Smooth muscle cell (in vitro differentiated cells): Measurements from ENCODE around the gene ANKLE2. TPM values are rescaled to one million over a fixed set of nuclear protein-coding genes. Genes with fewer than 3 reads are reported as not detected.

Experiments used
- DNase-seq: peaks from one replicate; lab custom pipeline; 2025; ENCODE audit not compliant: unreplicated experiment; lab: John Stamatoyannopoulos, UW
- H2AFZ ChIP-seq: fragments of 200-600 bp; sonication (generic); 2 replicates; pipeline ENCODE4 v1.6.0; 2016; ENCODE audit warnings: antibody characterized with exemption, low read depth, mild to moderate bottlenecking
- H3F3A ChIP-seq: fragments of 200-600 bp; sonication (generic); 2 replicates; pipeline ENCODE4 v1.6.0; 2017; ENCODE audit warnings: antibody characterized with exemption, low read depth
- H3K27ac ChIP-seq: fragments of 200-600 bp; sonication (generic); 2 replicates; pipeline ENCODE4 v1.5.1; 2016; ENCODE audit warnings: low read depth, mild to moderate bottlenecking
- H3K27me3 ChIP-seq: fragments of 200-600 bp; sonication (generic); 2 replicates; pipeline ENCODE4 v1.6.1; 2016; ENCODE audit warnings: low read depth, mild to moderate bottlenecking
- H3K36me3 ChIP-seq: fragments of 200-600 bp; sonication (generic); 2 replicates; pipeline ENCODE4 v1.5.1; 2016; ENCODE audit warnings: low read depth
- H3K4me1 ChIP-seq: fragments of 200-600 bp; sonication (generic); 2 replicates; pipeline ENCODE4 v1.5.1; 2016; ENCODE audit warnings: low read depth
- H3K4me2 ChIP-seq: fragments of 200-600 bp; sonication (generic); 2 replicates; pipeline ENCODE4 v1.6.0; 2016; ENCODE audit warnings: mild to moderate bottlenecking
- H3K4me3 ChIP-seq: fragments of 200-600 bp; sonication (generic); 2 replicates; pipeline ENCODE4 v1.5.1; 2016; ENCODE audit warnings: mild to moderate bottlenecking
- H3K79me2 ChIP-seq: fragments of 200-600 bp; sonication (generic); 2 replicates; pipeline ENCODE4 v1.6.0; 2016; ENCODE audit warnings: low read depth, mild to moderate bottlenecking
- H3K9ac ChIP-seq: fragments of 200-600 bp; sonication (generic); 2 replicates; pipeline ENCODE4 v1.6.0; 2016; ENCODE audit warnings: low read depth
- H3K9me3 ChIP-seq: fragments of 200-600 bp; sonication (generic); replicated peaks from 2 replicates; pipeline ENCODE4 v1.5.1; 2016; ENCODE audit warnings: low read depth
- H4K20me1 ChIP-seq: fragments of 200-600 bp; sonication (generic); 2 replicates; pipeline ENCODE4 v1.6.0; 2016; ENCODE audit warnings: low read depth
- CTCF ChIP-seq: fragments of 200-600 bp; sonication (generic); IDR thresholded peaks from 2 replicates; pipeline ENCODE4 v1.5.1; 2017; ENCODE audit warnings: borderline replicate concordance, mild to moderate bottlenecking, antibody characterized with exemption; ENCODE audit not compliant: insufficient read depth, poor library complexity, severe bottlenecking
- WGBS: methylation state at CpG from one replicate; pipeline ENCODE4 v1.1.7; 2016; ENCODE audit warnings: low lambda C conversion rate; 5-methylcytosine and 5-hydroxymethylcytosine counted together
- polyA plus RNA-seq: library from polyadenylated mRNA; unstranded; fragments of >200 nt; fragmentation: Nextera tagmentation; extraction: Ambion mirVana; gene quantifications from 2 replicates; pipeline ENCODE4 v1.2.1, GENCODE V29; 2016
- total RNA-seq: library from RNA; depleted of rRNA; stranded (reverse); fragments of >200 nt; gene quantifications from 2 replicates; pipeline ENCODE4 v1.2.3, GENCODE V29; 2014

The ANKLE2 gene
- total and polyA plus RNA-seq, 2 experiments from 2014 or later = 56.4 to 94.8 TPM

DNA sequence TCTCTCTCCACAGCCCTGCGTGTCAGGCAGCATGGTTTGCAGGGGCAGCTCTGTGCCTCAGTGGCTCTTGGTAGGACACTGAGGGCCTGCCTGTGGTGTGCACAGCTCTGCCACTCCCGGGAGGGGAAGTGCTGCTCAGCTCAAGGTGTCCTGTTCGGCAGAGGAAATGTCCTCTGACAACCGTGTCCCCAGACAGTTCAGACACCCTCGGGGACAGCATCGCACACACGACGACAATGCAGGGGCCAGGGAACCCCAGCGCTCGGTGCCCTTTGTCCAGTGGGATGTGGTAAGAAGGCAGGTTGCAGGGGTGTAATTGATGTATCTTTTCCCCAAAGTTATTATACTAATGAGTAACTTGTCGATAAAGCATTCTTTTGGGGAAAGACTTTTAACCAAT lies 14.2 kb downstream of the ANKLE2 start:
- Histone ChIP-seq H3K79me2 (peaks cover 85% of the 10 kb centered on the region), H3F3A (no peaks in the 10 kb centered on the region), H4K20me1 (peaks cover 97% of the 10 kb centered on the region), H3K9me3 (no peaks in the 10 kb centered on the region), H3K4me3 (no peak overlapping the region), H3K4me1 (no peaks in the 10 kb centered on the region), H3K9ac (no peak overlapping the region), H3K36me3 (peaks cover 14% of the 10 kb centered on the region), H3K27me3 (no peaks in the 10 kb centered on the region), H3K4me2 (no peak overlapping the region), H3K27ac (no peak overlapping the region), H2AFZ (no peak overlapping the region)
- 96% methylated on average over 11 of the region's 11 CpGs for WGBS
- no peak for DNase-seq
- TF ChIP-seq CTCF = no peak

- no peaks in the 10 kb centered on the region for H3K27me3 ChIP-seq
- H3K9ac ChIP-seq = no peak overlapping the region
- H3K4me2 ChIP-seq = no peak overlapping the region
- peaks cover 82% of the 10 kb centered on the region for H3K79me2 ChIP-seq
- H3K4me1 ChIP-seq = no peaks in the 10 kb centered on the region
- H2AFZ ChIP-seq = no peak overlapping the region
- H3K27ac ChIP-seq = no peak overlapping the region
- TF ChIP-seq CTCF = no peak
- H4K20me1 ChIP-seq = peaks cover 97% of the 10 kb centered on the region
- no peaks in the 10 kb centered on the region for H3K9me3 ChIP-seq
- no peaks in the 10 kb centered on the region for H3F3A ChIP-seq
- DNase-seq = no peak
- 96% methylated on average over 3 of the region's 3 CpGs for WGBS
- no peak overlapping the region for H3K4me3 ChIP-seq
- H3K36me3 ChIP-seq = peaks cover 17% of the 10 kb centered on the region
These were observed 15.0 kb downstream of the ANKLE2 start for GRCh38 chr12:132746613-132747012.

GRCh38 chr12:132743831-132744230 lies 17.8 kb downstream of the ANKLE2 start:
- WGBS = 98% methylated on average over 13 of the region's 13 CpGs
- no peak for TF ChIP-seq CTCF
- no peaks in the 10 kb centered on the region for H3K27me3 ChIP-seq
- H3K4me1 ChIP-seq = no peaks in the 10 kb centered on the region
- H3K27ac ChIP-seq = no peak overlapping the region
- peaks cover 24% of the 10 kb centered on the region for H3K36me3 ChIP-seq
- no peaks in the 10 kb centered on the region for H3F3A ChIP-seq
- no peak overlapping the region for H2AFZ ChIP-seq
- DNase-seq = no peak
- no peak overlapping the region for H3K4me2 ChIP-seq
- peaks cover 68% of the 10 kb centered on the region for H3K79me2 ChIP-seq
- H3K4me3 ChIP-seq = no peak overlapping the region
- no peaks in the 10 kb centered on the region for H3K9me3 ChIP-seq
- H4K20me1 ChIP-seq = peaks cover 98% of the 10 kb centered on the region
- no peak overlapping the region for H3K9ac ChIP-seq

GRCh38 chr12:132741620-132742019 lies 20.0 kb downstream of the ANKLE2 start:
- H3K36me3 ChIP-seq = peaks cover 17% of the 10 kb centered on the region
- H3K4me3 ChIP-seq = no peak overlapping the region
- WGBS = 93% methylated on average over 8 of the region's 8 CpGs
- no peak for DNase-seq
- peaks cover 96% of the 10 kb centered on the region for H4K20me1 ChIP-seq
- H3K27ac ChIP-seq = no peak overlapping the region
- no peak for TF ChIP-seq CTCF
- H3K27me3 ChIP-seq = no peaks in the 10 kb centered on the region
- H3K4me2 ChIP-seq = no peak overlapping the region
- H3K4me1 ChIP-seq = no peaks in the 10 kb centered on the region
- H3K9me3 ChIP-seq = no peaks in the 10 kb centered on the region
- H3F3A ChIP-seq = no peaks in the 10 kb centered on the region
- no peak overlapping the region for H3K9ac ChIP-seq
- no peak overlapping the region for H2AFZ ChIP-seq
- H3K79me2 ChIP-seq = peaks cover 53% of the 10 kb centered on the region
